GM13977 (cell line): ENCODE results near the gene PCNX2.

Source experiments
- DNase-seq: peaks from one replicate; pipeline ENCODE4 v3.0.0; 2012; ENCODE audit warnings: low spot score
- in situ Hi-C: fragments of 300-500 bp; cut with MboI; formaldehyde crosslinking; loops from one replicate; pipeline ENCODE4 v1.12.0; 2022; ENCODE audit warnings: low sequenced_read_pairs, low pct_unique_long_range_greater_than_20kb, mixed read lengths, inconsistent platforms; ENCODE audit not compliant: unreplicated experiment
- TF ChIP-seq, protein P1 (sequence below): IDR thresholded peaks from 2 replicates; pipeline ENCODE4 v1.5.1; 2012; ENCODE audit warnings: mild to moderate bottlenecking, control low read depth; ENCODE audit not compliant: insufficient read depth; ENCODE audit errors: extremely low read depth, missing control alignments

PCNX2 gene

GRCh38 chr1:233319272-233319671 is 23.7 kb upstream of the PCNX2 start:
- no peak for DNase-seq
- in situ Hi-C loops: no loop called here
- TF ChIP-seq, protein P1, sequence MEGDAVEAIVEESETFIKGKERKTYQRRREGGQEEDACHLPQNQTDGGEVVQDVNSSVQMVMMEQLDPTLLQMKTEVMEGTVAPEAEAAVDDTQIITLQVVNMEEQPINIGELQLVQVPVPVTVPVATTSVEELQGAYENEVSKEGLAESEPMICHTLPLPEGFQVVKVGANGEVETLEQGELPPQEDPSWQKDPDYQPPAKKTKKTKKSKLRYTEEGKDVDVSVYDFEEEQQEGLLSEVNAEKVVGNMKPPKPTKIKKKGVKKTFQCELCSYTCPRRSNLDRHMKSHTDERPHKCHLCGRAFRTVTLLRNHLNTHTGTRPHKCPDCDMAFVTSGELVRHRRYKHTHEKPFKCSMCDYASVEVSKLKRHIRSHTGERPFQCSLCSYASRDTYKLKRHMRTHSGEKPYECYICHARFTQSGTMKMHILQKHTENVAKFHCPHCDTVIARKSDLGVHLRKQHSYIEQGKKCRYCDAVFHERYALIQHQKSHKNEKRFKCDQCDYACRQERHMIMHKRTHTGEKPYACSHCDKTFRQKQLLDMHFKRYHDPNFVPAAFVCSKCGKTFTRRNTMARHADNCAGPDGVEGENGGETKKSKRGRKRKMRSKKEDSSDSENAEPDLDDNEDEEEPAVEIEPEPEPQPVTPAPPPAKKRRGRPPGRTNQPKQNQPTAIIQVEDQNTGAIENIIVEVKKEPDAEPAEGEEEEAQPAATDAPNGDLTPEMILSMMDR: no peak

DNA sequence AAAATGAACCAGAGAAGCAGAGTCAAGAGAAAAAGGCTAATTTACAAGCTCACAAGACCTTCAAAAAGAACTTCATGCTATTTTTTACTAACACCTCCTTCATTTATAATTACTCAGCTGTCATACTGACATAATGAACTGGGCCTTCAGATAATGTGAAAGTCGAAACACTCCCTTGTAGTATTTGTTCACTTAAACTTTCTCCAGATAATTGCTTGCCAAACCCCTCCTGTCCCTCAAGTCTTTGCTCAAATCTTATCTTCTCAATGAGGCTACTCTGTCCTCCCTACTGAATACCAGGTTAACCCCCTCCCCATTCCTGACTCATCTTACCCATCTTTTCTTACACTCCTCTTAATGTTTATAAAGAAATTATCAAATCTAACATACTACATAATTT is 20.9 kb upstream of the PCNX2 start:
- in situ Hi-C loops: no loop called here
- TF ChIP-seq, protein P1: no peak
- no peak for DNase-seq

- in situ Hi-C loops: no loop called here
- TF ChIP-seq, protein P1: no peak
- DNase-seq: no peak
Observed at GRCh38 chr1:233315718-233316301, 20.3 kb upstream of the PCNX2 start.

GRCh38 chr1:233313434-233314155 is 18.1 kb upstream of the PCNX2 start:
- in situ Hi-C loops: no loop called here
- DNase-seq: no peak
- TF ChIP-seq, protein P1: no peak

DNA sequence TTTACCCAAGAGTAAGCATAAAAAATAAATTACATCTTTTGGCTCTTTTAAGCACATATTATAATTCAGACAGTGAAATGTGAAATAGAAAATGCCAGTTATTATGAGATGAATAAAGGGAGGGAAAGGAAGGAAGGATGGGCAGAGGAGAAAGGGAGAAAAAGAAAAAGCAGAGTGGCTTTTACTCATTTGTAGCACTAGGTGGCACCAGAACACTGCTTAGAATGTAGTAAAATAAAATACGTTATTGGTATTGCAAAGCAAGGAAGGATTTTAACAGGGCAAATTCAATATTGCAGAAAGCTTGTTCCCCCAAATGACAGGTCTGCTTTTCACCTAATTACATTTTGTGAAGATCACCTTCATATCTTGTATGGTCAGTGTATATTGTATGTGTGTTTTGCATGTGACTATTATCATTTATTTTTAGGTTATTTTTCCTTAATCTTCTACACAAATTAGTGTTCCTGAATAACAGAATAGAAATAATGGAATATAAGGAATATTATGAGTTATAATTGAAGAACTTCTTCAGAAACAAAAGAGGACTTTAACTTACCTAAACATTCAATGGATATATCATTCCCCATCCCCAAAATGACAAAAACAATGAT is 9.1 kb upstream of the PCNX2 start:
- DNase-seq: no peak
- in situ Hi-C loops: no loop called here
- TF ChIP-seq, protein P1: peak; percentile 74

DNA sequence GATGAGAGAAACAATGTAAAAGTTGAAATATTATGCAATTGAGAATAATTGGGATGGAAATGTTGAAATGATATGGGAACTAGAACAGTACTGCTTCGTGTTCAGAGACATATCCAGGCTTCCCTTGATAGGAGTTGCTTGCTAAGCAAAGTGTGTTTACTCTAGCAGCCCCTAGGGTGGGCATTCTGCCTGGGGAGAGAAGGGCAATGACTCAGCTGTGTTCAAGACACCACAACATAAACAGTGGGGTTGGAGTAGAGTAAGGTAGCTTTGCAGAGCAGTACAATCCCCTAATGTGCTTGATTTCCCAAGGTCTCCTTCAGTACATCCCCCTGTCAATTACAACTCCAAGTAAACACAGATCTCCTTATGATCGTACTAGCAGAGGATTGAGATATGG is 4.8 kb upstream of the PCNX2 start:
- in situ Hi-C loops: no loop called here
- TF ChIP-seq, protein P1: no peak

More for the DNA sequence above, 4.8 kb upstream of the PCNX2 start:
- no peak for DNase-seq
